GM23338 (cell line): Measurements from ENCODE around the gene GFOD1. TPM values are rescaled to one million over a fixed set of nuclear protein-coding genes. Genes with fewer than 3 reads are reported as not detected.

Experiments
- ATAC-seq: fragments of 200-7000 bp; cut with Tn5 transposase; 3 replicates; pipeline ENCODE4 v1.9.1; 2020
- DNase-seq: peaks from one replicate; pipeline ENCODE4 v3.0.0-alpha.2; 2015; ENCODE audit warnings: low spot score
- H2AFZ ChIP-seq: fragments of 200-600 bp; sonication (generic); 2 replicates; pipeline ENCODE4 v1.8.0; 2016; ENCODE audit warnings: antibody characterized with exemption, mild to moderate bottlenecking, moderate library complexity
- H3F3A ChIP-seq: fragments of 200-600 bp; sonication (generic); replicated peaks from 2 replicates; pipeline ENCODE4 v1.8.0; 2017; ENCODE audit warnings: antibody characterized with exemption, mixed run types, low read depth
- H3K27ac ChIP-seq: fragments of 200-600 bp; sonication (generic); 2 replicates; pipeline ENCODE4 v1.6.1; 2016; ENCODE audit warnings: low read depth
- H3K27me3 ChIP-seq: fragments of 200-600 bp; sonication (generic); 2 replicates; pipeline ENCODE4 v1.8.0; 2016; ENCODE audit warnings: mild to moderate bottlenecking, mixed run types, moderate library complexity; ENCODE audit not compliant: insufficient read depth
- H3K36me3 ChIP-seq: fragments of 200-600 bp; sonication (generic); 2 replicates; pipeline ENCODE4 v1.8.0; 2016; ENCODE audit warnings: mild to moderate bottlenecking; ENCODE audit not compliant: insufficient read depth
- H3K4me1 ChIP-seq: fragments of 200-600 bp; sonication (generic); 2 replicates; pipeline ENCODE4 v1.8.0; 2016; ENCODE audit warnings: mild to moderate bottlenecking, moderate library complexity; ENCODE audit not compliant: insufficient read depth
- H3K4me2 ChIP-seq: fragments of 200-600 bp; sonication (generic); 2 replicates; pipeline ENCODE4 v1.7.1; 2017; ENCODE audit warnings: mixed run types
- H3K4me3 ChIP-seq: fragments of 200-600 bp; sonication (generic); 2 replicates; pipeline ENCODE4 v1.6.1; 2016; ENCODE audit warnings: mixed run types
- H3K79me2 ChIP-seq: fragments of 200-600 bp; sonication (generic); replicated peaks from 2 replicates; pipeline ENCODE4 v1.8.0; 2017; ENCODE audit warnings: mild to moderate bottlenecking; ENCODE audit not compliant: insufficient read depth
- H3K9me2 ChIP-seq: fragments of 200-600 bp; sonication (generic); 2 replicates; pipeline ENCODE4 v1.8.0; 2017; ENCODE audit not compliant: insufficient read depth
- H4K20me1 ChIP-seq: fragments of 200-600 bp; sonication (generic); replicated peaks from 2 replicates; pipeline ENCODE4 v1.8.0; 2017; ENCODE audit warnings: mild to moderate bottlenecking; ENCODE audit not compliant: insufficient read depth
- H3K27ac Mint-ChIP-seq: 2 replicates; pipeline ENCODE4 v1.8.0; 2020; ENCODE audit warnings: inconsistent platforms, mild to moderate bottlenecking, moderate library complexity, mixed read lengths
- H3K27me3 Mint-ChIP-seq: 3 replicates; pipeline ENCODE4 v1.8.0; 2022; ENCODE audit warnings: low read depth, mild to moderate bottlenecking, moderate library complexity, mixed read lengths, inconsistent platforms; ENCODE audit not compliant: insufficient read depth, poor library complexity
- H3K36me3 Mint-ChIP-seq: 3 replicates; pipeline ENCODE4 v1.8.0; 2021; ENCODE audit warnings: low read depth, mild to moderate bottlenecking, inconsistent platforms, moderate library complexity, mixed read lengths
- H3K4me1 Mint-ChIP-seq: 3 replicates; pipeline ENCODE4 v1.8.0; 2020; ENCODE audit warnings: mild to moderate bottlenecking, inconsistent platforms, mixed read lengths
- H3K4me3 Mint-ChIP-seq: 3 replicates; pipeline ENCODE4 v1.8.0; 2021; ENCODE audit warnings: moderate library complexity, mild to moderate bottlenecking, inconsistent platforms, mixed read lengths
- H3K9me3 Mint-ChIP-seq: 3 replicates; pipeline ENCODE4 v1.8.0; 2020; ENCODE audit warnings: moderate library complexity, mild to moderate bottlenecking, inconsistent platforms, mixed read lengths
- CREB1 ChIP-seq: fragments of 250-450 bp; sonication (Bioruptor Pico); IDR thresholded peaks from 2 replicates; pipeline ENCODE4 v1.5.0; 2020; ENCODE audit warnings: low read depth, mild to moderate bottlenecking, moderate library complexity
- CTCF ChIP-seq, 2 experiments: fragments of 200-600 bp in 1 of 2; sonication (generic) in 1 of 2; conservative IDR thresholded peaks; 2 replicates each; pipeline versions ENCODE4 v1.5.1 to v1.6.1; 2016 to 2017; ENCODE audit warnings: antibody characterized with exemption in 2 of 2, low read depth in 2 of 2, mild to moderate bottlenecking in 2 of 2, moderate library complexity in 1 of 2
- EZH2 ChIP-seq: fragments of 200-600 bp; sonication (generic); IDR thresholded peaks from one replicate; pipeline ENCODE4 v1.8.0; 2017; ENCODE audit warnings: antibody characterized with exemption, mild to moderate bottlenecking, low read depth; ENCODE audit not compliant: unreplicated experiment
- EZH2phosphoT487 ChIP-seq: fragments of 200-600 bp; sonication (generic); IDR thresholded peaks from one replicate; pipeline ENCODE4 v1.8.1; 2018; ENCODE audit warnings: antibody characterized with exemption; ENCODE audit not compliant: unreplicated experiment
- JUNB ChIP-seq: IDR thresholded peaks from one replicate; pipeline ENCODE4 v1.6.1; 2016; ENCODE audit warnings: antibody characterized with exemption; ENCODE audit not compliant: unreplicated experiment
- POLR2AphosphoS5 ChIP-seq: IDR thresholded peaks from 2 replicates; pipeline ENCODE4 v1.6.1; 2016; ENCODE audit warnings: antibody characterized with exemption, low read depth
- REST ChIP-seq: IDR thresholded peaks from one replicate; pipeline ENCODE4 v1.6.1; 2018; ENCODE audit warnings: antibody characterized with exemption; ENCODE audit not compliant: unreplicated experiment
- STAT1 ChIP-seq: IDR thresholded peaks from one replicate; pipeline ENCODE4 v1.6.1; 2016; ENCODE audit warnings: antibody characterized with exemption; ENCODE audit not compliant: unreplicated experiment
- ZNF331 ChIP-seq: fragments of 250-450 bp; sonication (Bioruptor Pico); IDR thresholded peaks from 2 replicates; pipeline ENCODE4 v1.5.0; 2020; ENCODE audit warnings: low read depth, mild to moderate bottlenecking, moderate library complexity
- polyA plus RNA-seq: library from polyadenylated mRNA; unstranded; fragments of >200 nt; fragmentation: Nextera tagmentation; extraction: Ambion mirVana; gene quantifications from 2 replicates; pipeline ENCODE4 v1.2.1, GENCODE V29; 2016
- total RNA-seq: library from RNA; depleted of rRNA; stranded (reverse); fragments of >200 nt; shearing (Covaris generic); gene quantifications from 2 replicates; pipeline ENCODE4 v1.2.3, GENCODE V29; 2014
- TF ChIP-seq, protein P1 (sequence below): IDR thresholded peaks from 2 replicates; pipeline ENCODE4 v1.6.1; 2016; ENCODE audit warnings: antibody characterized with exemption

GFOD1 gene
- total and polyA plus RNA-seq, 2 experiments from 2014 or later, result 4.9 to 12.8 TPM

DNA sequence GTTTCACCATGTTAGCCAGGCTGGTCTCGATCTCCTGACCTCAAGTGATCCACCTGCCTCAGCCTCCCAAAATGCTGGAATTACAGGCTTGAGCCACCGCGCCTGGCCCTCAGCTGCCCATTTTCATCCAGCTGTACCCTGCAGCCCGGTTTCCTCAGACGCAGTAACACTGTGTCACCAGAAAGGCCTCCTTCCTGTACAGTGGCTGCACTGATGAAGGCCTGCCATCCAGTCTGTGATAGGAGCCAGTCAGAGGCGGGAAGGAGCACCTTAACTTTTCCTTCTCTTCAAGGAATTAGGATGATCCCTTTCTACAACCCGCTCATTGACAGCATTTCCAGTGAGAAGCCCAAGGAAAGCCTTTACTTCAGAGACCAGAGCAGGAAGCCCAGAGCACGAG is 75.9 kb downstream of the GFOD1 start:
- Mint-ChIP-seq H3K27me3 (peaks cover 6% of the 10 kb centered on the region), H3K4me1 (peaks cover 39% of the 10 kb centered on the region), H3K9me3 (no peaks in the 10 kb centered on the region), H3K4me3 (no peak overlapping the region), H3K27ac (no peak overlapping the region), H3K36me3 (peaks cover 5% of the 10 kb centered on the region; the same call in 1 of the 3 replicates)
- H3K9me2 ChIP-seq, result peaks cover 3% of the 10 kb centered on the region; the same call in 1 of the 2 replicates
- no peaks in the 10 kb centered on the region for H4K20me1 ChIP-seq
- H2AFZ ChIP-seq, result no peak overlapping the region
- no peaks in the 10 kb centered on the region for H3K27me3 ChIP-seq
- no peaks in the 10 kb centered on the region for H3K79me2 ChIP-seq
- no peak overlapping the region for H3K27ac ChIP-seq
- DNase-seq (no peak), ATAC-seq (peak; percentile 21; the same call in 1 of the 3 replicates)
- H3K4me3 ChIP-seq, result no peak overlapping the region
- peaks cover 4% of the 10 kb centered on the region; the same call in 1 of the 2 replicates for H3F3A ChIP-seq
- peaks cover 6% of the 10 kb centered on the region for H3K4me1 ChIP-seq
- H3K4me2 ChIP-seq, result no peak overlapping the region
- H3K36me3 ChIP-seq, result no peaks in the 10 kb centered on the region
- no peak for TF ChIP-seq REST
- TF ChIP-seq CREB1 (CRISPR knock-in tag), result no peak
- TF ChIP-seq EZH2, result no peak
- TF ChIP-seq POLR2AphosphoS5, result no peak
- no peak for TF ChIP-seq CTCF (conservative IDR thresholded peaks at IDR 0.05; ENCODE audit: low read depth in 2 of 2)
- TF ChIP-seq JUNB, result no peak
- no peak for TF ChIP-seq EZH2phosphoT487
- TF ChIP-seq, protein P1, sequence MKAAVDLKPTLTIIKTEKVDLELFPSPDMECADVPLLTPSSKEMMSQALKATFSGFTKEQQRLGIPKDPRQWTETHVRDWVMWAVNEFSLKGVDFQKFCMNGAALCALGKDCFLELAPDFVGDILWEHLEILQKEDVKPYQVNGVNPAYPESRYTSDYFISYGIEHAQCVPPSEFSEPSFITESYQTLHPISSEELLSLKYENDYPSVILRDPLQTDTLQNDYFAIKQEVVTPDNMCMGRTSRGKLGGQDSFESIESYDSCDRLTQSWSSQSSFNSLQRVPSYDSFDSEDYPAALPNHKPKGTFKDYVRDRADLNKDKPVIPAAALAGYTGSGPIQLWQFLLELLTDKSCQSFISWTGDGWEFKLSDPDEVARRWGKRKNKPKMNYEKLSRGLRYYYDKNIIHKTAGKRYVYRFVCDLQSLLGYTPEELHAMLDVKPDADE, result no peak
- no peak for TF ChIP-seq STAT1
- no peak for TF ChIP-seq ZNF331 (CRISPR knock-in tag)
